CD4-positive, alpha-beta T cell (primary cell): Measurements from ENCODE around the gene CDR2. TPM values are rescaled to one million over a fixed set of nuclear protein-coding genes. Genes with fewer than 3 reads are reported as not detected.

ENCODE experiments used
- ATAC-seq: fragments of 200-7000 bp; cut with Tn5 transposase; one replicate; pipeline ENCODE4 v1.10.0; 2022; ENCODE audit warnings: mild to moderate bottlenecking; ENCODE audit not compliant: poor library complexity
- CTCF ChIA-PET: fragments of 350-600 bp; sonication (Branson Sonifier 250); formaldehyde crosslinking; loops from one replicate; lab custom pipeline; 2021; ENCODE audit warnings: antibody characterized with exemption, inconsistent platforms; lab: Charles Lee
- POLR2A ChIA-PET: fragments of 350-600 bp; sonication (Branson Sonifier 250); formaldehyde crosslinking; loops from one replicate; lab custom pipeline; 2021; ENCODE audit warnings: antibody characterized with exemption, inconsistent platforms; lab: Charles Lee
- DNase-seq, 14 experiments: peaks; one replicate each; pipeline ENCODE4 v3.0.0-alpha.2; 2013 to 2020; ENCODE audit warnings: mixed read lengths in 2 of 14
- H3K27ac ChIP-seq, 2 donors: one replicate each; pipeline versions ENCODE4 v1.5.1 to v1.7.0; 2013; ENCODE audit warnings: low read length in 2 of 2, low read depth in 1 of 2, mild to moderate bottlenecking in 1 of 2
- H3K27me3 ChIP-seq, 2 experiments: 1 replicate in 1 of 2; 2 replicates in 1 of 2; pipeline versions ENCODE4 v1.6.1 to v1.7.0; 2013; ENCODE audit warnings: low read length in 2 of 2, control low read depth in 1 of 2, mild to moderate bottlenecking in 1 of 2, moderate library complexity in 1 of 2; ENCODE audit not compliant: insufficient read depth in 2 of 2, control insufficient read depth in 1 of 2
- H3K36me3 ChIP-seq: one replicate; pipeline ENCODE4 v1.6.1; 2013; ENCODE audit warnings: low read length, control low read depth; ENCODE audit not compliant: insufficient read depth
- H3K4me1 ChIP-seq: one replicate; pipeline ENCODE4 v1.6.1; 2013; ENCODE audit warnings: low read length, control low read depth; ENCODE audit not compliant: insufficient read depth
- H3K4me3 ChIP-seq: one replicate; pipeline ENCODE4 v1.5.1; 2013; ENCODE audit warnings: mild to moderate bottlenecking, low read length, moderate library complexity
- H3K9me3 ChIP-seq, 2 experiments: 1 replicate in 1 of 2; 2 replicates in 1 of 2; pipeline versions ENCODE4 v1.6.1 to v1.7.0; 2013; ENCODE audit warnings: low read length in 2 of 2, mild to moderate bottlenecking in 2 of 2, control low read depth in 1 of 2, moderate library complexity in 1 of 2; ENCODE audit not compliant: control insufficient read depth in 1 of 2, insufficient read depth in 1 of 2
- H3K27ac Mint-ChIP-seq: one replicate; pipeline ENCODE4 v1.8.0; 2020; ENCODE audit warnings: mixed read lengths
- H3K27me3 Mint-ChIP-seq: one replicate; pipeline ENCODE4 v1.8.0; 2021; ENCODE audit warnings: mixed read lengths
- H3K36me3 Mint-ChIP-seq: one replicate; pipeline ENCODE4 v1.8.0; 2021; ENCODE audit warnings: low read depth, mixed read lengths
- H3K4me1 Mint-ChIP-seq: one replicate; pipeline ENCODE4 v1.8.0; 2021; ENCODE audit warnings: low read depth, mixed read lengths
- H3K4me3 Mint-ChIP-seq: one replicate; pipeline ENCODE4 v1.8.0; 2020; ENCODE audit warnings: mild to moderate bottlenecking, mixed read lengths
- H3K9me3 Mint-ChIP-seq: one replicate; pipeline ENCODE4 v1.8.0; 2020; ENCODE audit warnings: mixed read lengths
- CTCF ChIP-seq: fragments of 200-600 bp; IDR thresholded peaks from one replicate; pipeline ENCODE4 v1.8.0; 2022; ENCODE audit warnings: antibody characterized with exemption, mild to moderate bottlenecking
- intact Hi-C, 2 experiments: fragments of 100-400 bp; cut with DNase I in 1 of 2; cut with micrococcal nuclease in 1 of 2; formaldehyde crosslinking; loops; one replicate each; pipeline versions ENCODE4 v1.15.1 to v1.9.0; 2023 to 2025; cut with DNase I, micrococcal nuclease
- total RNA-seq, 174 experiments: library from RNA in 2 of 174; stranded (reverse) in 2 of 174; gene quantifications; one replicate each; pipeline ENCODE4 v1.2.3 and lab custom pipeline; 2021 to 2026

Gene CDR2
- total RNA-seq, 2 experiments from 2014 or later = 104 to 113 TPM

- POLR2A ChIA-PET = interaction anchor here (1.2 to 6.5 kb wide), 5 partner anchors 93 to 297 kb away, joined by 4 to 157 read pairs (median 20); partner anchors contain the start of genes EEF2K and MOSMO
- Histone ChIP-seq H3K4me3 (no peak overlapping the region), H3K27ac (peak overlapping the region; percentile 97 to 99), H3K4me1 (peaks cover 45% of the 10 kb centered on the region), H3K36me3 (peaks cover 35% of the 10 kb centered on the region), H3K27me3 (no peaks in the 10 kb centered on the region), H3K9me3 (no peaks in the 10 kb centered on the region)
- DNase-seq (no peak), ATAC-seq (no peak)
- CTCF ChIA-PET = interaction anchor here (0.7 to 2.3 kb wide), 3 partner anchors 79 to 110 kb away, joined by 3 to 11 read pairs (median 6); no protein-coding TSS in a partner anchor
- TF ChIP-seq CTCF = no peak
- Mint-ChIP-seq H3K36me3 (peaks cover 71% of the 10 kb centered on the region), H3K27me3 (peaks cover 15% of the 10 kb centered on the region), H3K27ac (peak overlapping the region; percentile 99), H3K4me3 (peak overlapping the region; percentile 96), H3K4me1 (peaks cover 61% of the 10 kb centered on the region), H3K9me3 (peaks cover 2% of the 10 kb centered on the region)
- intact Hi-C loops = loop anchor here (5.0 to 10.0 kb wide), 3 partner anchors 222 to 1554 kb away; partner anchors contain the start of gene THUMPD1 (in 1 of the 2)
Measured at GRCh38 chr16:22299036-22299435, 75.4 kb downstream of the CDR2 start.

- Mint-ChIP-seq H3K4me3 (peak overlapping the region; percentile 96), H3K27me3 (peaks cover 15% of the 10 kb centered on the region), H3K27ac (peak overlapping the region; percentile 99), H3K4me1 (peaks cover 58% of the 10 kb centered on the region), H3K36me3 (peaks cover 65% of the 10 kb centered on the region), H3K9me3 (peaks cover 2% of the 10 kb centered on the region)
- peak; percentile 48 to 93 (median 65) for DNase-seq
- Histone ChIP-seq H3K27ac (peak overlapping the region; percentile 97 to 99), H3K36me3 (peaks cover 28% of the 10 kb centered on the region), H3K9me3 (no peaks in the 10 kb centered on the region), H3K4me3 (peak overlapping the region; percentile 66), H3K4me1 (peaks cover 45% of the 10 kb centered on the region), H3K27me3 (no peaks in the 10 kb centered on the region)
- ChIA-PET POLR2A (interaction anchor here (1.2 to 6.5 kb wide), 8 partner anchors 10 to 296 kb away, joined by 4 to 157 read pairs (median 8); partner anchors contain the start of genes CDR2, EEF2K and MOSMO), CTCF (interaction anchor here (1.1 to 3.2 kb wide), 7 partner anchors 92 to 347 kb away, joined by 3 to 33 read pairs (median 6); partner anchors contain the start of gene EEF2K)
- intact Hi-C loops = loop anchor here (1.0 to 10.0 kb wide), 10 partner anchors 57 to 1553 kb away; partner anchors contain the start of genes PDZD9 (in 2 of the 2), UQCRC2 (in 2 of the 2), EEF2K (in 1 of the 2) and THUMPD1 (in 1 of the 2)
- ATAC-seq = peak; percentile 57
- no peak for TF ChIP-seq CTCF
Measured at GRCh38 chr16:22297871-22298733, 76.3 kb downstream of the CDR2 start.
